ENCODE measurements around the gene FILIP1L.

FILIP1L gene

GRCh38 chr3:100113723-100114412 lies 433 bp downstream of the FILIP1L start:
- TF ChIP-seq, protein P1, sequence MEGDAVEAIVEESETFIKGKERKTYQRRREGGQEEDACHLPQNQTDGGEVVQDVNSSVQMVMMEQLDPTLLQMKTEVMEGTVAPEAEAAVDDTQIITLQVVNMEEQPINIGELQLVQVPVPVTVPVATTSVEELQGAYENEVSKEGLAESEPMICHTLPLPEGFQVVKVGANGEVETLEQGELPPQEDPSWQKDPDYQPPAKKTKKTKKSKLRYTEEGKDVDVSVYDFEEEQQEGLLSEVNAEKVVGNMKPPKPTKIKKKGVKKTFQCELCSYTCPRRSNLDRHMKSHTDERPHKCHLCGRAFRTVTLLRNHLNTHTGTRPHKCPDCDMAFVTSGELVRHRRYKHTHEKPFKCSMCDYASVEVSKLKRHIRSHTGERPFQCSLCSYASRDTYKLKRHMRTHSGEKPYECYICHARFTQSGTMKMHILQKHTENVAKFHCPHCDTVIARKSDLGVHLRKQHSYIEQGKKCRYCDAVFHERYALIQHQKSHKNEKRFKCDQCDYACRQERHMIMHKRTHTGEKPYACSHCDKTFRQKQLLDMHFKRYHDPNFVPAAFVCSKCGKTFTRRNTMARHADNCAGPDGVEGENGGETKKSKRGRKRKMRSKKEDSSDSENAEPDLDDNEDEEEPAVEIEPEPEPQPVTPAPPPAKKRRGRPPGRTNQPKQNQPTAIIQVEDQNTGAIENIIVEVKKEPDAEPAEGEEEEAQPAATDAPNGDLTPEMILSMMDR (IDR thresholded peaks at IDR 0.05; ENCODE audit: low read depth, low read length), result no peak
- H3K4me3 ChIP-seq (ENCODE audit: low read depth, low read length), result no peak overlapping the region

- no peak overlapping the region for H3K4me3 ChIP-seq (ENCODE audit: low read depth, low read length)
- TF ChIP-seq, protein P1 (IDR thresholded peaks at IDR 0.05; ENCODE audit: low read depth, low read length), result no peak
Measured at GRCh38 chr3:100111728-100112127, 2.6 kb downstream of the FILIP1L start.

GRCh38 chr3:100110162-100110561 lies 4.1 kb downstream of the FILIP1L start:
- no peak overlapping the region for H3K4me3 ChIP-seq (ENCODE audit: low read depth, low read length)

DNA sequence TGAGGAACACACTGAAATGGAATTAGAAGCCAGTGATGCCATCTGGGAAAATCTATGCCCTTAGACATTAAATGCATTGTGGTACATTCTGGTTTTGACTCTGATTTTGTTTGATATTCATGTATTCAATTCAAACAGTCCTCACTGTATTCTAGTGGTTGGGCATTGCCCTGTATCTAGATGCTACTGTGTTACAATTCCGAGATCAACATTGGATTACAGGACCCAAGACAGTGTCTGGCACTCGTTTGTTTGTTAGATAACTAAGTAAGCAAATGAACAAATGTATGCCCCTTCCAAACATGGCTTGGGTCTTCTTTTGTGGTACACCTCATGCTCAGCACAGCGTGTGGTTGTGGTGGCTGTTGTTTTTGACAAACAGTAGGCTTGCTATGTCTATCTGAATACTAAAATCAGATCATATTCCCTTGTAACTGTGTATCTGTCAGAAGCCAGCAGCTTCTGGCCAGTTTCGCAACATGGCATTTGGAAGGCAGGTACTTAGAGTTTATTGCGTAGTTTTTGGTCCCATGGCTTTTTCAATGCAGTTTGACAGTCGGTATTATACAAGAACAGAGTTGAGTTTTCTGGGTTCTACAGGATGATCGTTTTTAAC lies 5.7 kb downstream of the FILIP1L start:
- no peak overlapping the region for H3K4me3 ChIP-seq (ENCODE audit: low read depth, low read length)
- TF ChIP-seq, protein P1 (IDR thresholded peaks at IDR 0.05; ENCODE audit: low read depth, low read length), result no peak

More at GRCh38 chr3:100110162-100110561, 4.1 kb downstream of the FILIP1L start:
- TF ChIP-seq, protein P1 (IDR thresholded peaks at IDR 0.05; ENCODE audit: low read depth, low read length), result no peak

DNA sequence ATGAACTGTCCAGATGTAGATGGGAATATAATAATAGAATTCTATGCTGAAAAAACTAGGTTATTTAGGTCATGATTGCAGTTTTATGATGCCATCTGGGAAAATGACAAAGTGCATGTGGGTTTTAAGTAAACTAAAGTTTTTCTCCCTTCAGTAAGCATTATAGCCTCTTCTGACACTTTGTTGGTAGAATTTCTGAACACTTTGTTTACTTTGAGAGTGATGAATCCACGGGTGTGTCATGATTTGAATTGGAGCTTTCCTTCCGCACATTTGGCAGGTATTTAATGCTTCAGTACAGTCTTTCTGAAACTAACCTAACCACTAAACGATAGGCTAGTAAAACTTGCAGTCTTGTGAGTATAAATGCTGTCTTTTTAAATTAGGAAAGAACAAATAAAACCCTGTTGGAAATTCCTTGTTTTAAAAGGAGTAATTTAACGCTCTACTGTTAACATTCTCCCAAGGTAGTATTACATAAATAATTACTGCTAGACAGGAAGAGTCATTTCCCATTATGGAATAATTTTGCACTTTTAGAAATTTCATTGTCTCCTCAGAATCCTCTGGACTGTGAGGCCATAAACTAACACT lies 7.0 kb downstream of the FILIP1L start:
- H3K4me3 ChIP-seq (ENCODE audit: low read depth, low read length), result no peak overlapping the region
- TF ChIP-seq, protein P1 (IDR thresholded peaks at IDR 0.05; ENCODE audit: low read depth, low read length), result no peak

- TF ChIP-seq, protein P1 (IDR thresholded peaks at IDR 0.05; ENCODE audit: low read depth, low read length), result no peak
- H3K4me3 ChIP-seq (ENCODE audit: low read depth, low read length), result no peak overlapping the region
Measured at GRCh38 chr3:100106531-100107141, 7.7 kb downstream of the FILIP1L start.

DNA sequence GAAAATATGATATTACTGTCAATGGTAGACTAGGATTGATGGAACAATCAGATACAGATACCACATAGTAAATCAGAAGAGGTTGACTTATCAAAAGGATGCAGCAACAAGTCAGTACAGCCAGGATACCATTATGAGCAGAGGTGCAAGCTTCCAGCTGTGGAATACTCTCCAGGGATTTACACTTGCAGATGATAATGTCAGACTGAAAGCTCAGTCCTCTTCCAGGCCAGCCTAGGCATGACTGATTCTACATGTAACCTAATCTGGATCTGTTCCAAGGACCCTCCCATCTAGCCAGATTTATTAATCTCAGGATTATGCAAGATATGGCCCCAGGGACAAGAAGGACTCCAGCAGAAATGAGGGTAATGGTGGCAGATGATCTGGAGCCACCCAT lies 8.2 kb downstream of the FILIP1L start:
- TF ChIP-seq, protein P1 (IDR thresholded peaks at IDR 0.05; ENCODE audit: low read depth, low read length), result no peak
- no peak overlapping the region for H3K4me3 ChIP-seq (ENCODE audit: low read depth, low read length)

Data from WI38 (cell line).